ENCODE measurements around the gene SENP7. TPM values are rescaled to one million over a fixed set of nuclear protein-coding genes. Genes with fewer than 3 reads are reported as not detected.
"Not testable (repeated sequence)": the region's sequence is repeated elsewhere in the genome, so short reads cannot be mapped to it uniquely, and the experiment has no call there.

SENP7 gene
- total RNA-seq, 4 donors from 2014 or later: 8.8 to 52.5 (median 15.1) TPM

DNA sequence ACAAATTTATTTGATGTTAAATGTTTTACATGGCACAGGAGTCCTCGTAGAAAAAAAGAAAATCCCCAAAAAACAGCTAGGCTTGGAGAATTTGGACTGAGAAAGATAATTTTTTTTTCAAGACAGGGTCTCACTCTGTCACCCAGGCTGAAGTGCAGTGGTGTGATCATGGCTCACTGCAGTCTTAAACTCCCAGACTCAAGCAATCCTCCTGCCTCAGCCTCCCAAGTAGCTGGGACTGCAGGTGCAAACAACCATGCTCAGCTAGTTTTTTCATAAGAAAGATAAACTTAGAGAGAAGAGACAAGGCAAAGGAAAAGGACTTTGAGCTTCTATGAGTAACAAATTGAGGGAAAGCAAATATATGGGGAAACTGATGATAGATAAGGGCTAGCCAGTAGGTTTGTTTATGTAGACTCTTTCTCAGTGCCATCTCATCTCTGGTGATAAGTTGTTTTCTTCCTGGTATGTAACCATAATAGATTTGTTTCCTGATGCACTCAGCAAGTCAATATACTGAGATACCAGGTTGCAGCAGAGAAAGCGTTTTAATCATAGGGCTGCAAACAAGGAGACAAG, 35.6 kb upstream of the SENP7 start:
- no peak for DNase-seq (ENCODE audit: low spot score)
- ATAC-seq (ENCODE audit: low FRiP score): no peak
- TF ChIP-seq, protein P1, sequence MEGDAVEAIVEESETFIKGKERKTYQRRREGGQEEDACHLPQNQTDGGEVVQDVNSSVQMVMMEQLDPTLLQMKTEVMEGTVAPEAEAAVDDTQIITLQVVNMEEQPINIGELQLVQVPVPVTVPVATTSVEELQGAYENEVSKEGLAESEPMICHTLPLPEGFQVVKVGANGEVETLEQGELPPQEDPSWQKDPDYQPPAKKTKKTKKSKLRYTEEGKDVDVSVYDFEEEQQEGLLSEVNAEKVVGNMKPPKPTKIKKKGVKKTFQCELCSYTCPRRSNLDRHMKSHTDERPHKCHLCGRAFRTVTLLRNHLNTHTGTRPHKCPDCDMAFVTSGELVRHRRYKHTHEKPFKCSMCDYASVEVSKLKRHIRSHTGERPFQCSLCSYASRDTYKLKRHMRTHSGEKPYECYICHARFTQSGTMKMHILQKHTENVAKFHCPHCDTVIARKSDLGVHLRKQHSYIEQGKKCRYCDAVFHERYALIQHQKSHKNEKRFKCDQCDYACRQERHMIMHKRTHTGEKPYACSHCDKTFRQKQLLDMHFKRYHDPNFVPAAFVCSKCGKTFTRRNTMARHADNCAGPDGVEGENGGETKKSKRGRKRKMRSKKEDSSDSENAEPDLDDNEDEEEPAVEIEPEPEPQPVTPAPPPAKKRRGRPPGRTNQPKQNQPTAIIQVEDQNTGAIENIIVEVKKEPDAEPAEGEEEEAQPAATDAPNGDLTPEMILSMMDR (IDR thresholded peaks at IDR 0.05): no peak

DNA sequence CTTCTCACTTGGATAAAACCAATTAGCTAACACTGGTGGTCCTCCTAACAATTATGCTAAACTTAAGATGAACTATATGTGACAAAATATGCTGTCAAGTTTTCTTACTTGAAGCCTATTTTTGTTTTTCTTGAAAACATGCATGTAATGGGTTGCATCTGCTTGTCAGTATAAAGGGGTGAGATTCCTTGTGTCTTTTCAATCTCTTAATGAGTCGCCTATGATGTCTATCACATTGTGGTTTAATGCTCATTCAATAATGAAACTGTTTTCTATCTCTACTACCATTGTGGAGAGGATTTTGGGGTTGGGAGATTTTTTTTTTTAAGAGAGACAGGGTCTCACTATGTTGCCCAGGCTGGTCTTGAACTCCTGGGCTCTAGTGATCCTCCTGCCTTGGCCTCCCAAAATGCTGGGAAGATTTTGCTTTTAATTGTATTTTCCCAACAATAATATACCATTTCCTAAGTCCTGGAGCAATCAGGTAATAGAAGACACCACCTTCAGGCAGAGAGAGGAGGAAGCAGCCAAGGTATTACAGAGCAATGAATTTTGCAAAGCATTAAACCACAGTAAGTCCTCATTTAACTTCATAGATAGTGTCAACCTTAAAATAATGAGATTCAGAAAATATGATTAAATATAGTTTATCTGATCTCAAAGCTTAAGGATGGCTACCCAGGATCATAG, 31.3 kb upstream of the SENP7 start:
- TF ChIP-seq, protein P1 (IDR thresholded peaks at IDR 0.05): no peak
- no peak for DNase-seq (ENCODE audit: low spot score)
- ATAC-seq (ENCODE audit: low FRiP score): no peak

DNA sequence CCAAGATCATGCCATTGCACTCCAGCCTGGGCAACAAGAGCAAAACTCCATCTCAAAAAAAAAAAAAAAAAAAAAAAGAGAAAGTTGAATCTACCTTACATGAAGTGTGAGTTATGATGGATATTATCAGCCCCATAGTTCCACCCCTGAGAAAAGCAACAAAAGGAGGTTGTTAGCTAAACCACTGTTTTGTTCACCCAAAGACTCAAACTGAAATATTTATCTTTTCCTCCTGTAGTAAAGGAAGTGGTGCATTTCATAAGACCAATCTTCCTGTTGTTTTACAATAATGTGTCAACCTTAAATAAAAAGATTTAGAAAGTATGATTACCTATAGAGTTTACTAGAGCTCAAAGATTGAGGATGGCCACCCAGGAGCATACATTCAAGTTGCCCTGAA, 29.9 kb upstream of the SENP7 start:
- ATAC-seq (ENCODE audit: low FRiP score): no peak
- DNase-seq (ENCODE audit: low spot score): no peak
- TF ChIP-seq, protein P1 (IDR thresholded peaks at IDR 0.05): no peak

DNA sequence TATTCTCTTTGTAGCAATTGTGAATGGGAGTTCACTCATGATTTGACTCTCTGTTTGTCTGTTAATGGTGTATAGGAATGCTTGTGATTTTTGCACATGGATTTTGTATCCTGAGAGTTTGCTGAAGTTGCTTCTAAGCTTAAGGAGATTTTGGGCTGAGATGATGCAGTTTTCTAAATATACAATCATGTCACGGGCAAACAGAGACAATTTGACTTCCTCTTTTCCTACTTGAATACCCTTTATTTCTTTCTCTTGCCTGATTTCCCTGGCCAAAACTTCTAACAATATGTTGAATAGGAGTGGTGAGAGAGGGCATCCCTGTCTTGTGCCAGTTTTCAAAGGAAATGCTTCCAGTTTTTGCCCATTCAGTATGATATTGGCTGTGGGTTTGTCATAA, 23.9 kb upstream of the SENP7 start:
- not testable (repeated sequence) for DNase-seq (ENCODE audit: low spot score); ATAC-seq (ENCODE audit: low FRiP score)

DNA sequence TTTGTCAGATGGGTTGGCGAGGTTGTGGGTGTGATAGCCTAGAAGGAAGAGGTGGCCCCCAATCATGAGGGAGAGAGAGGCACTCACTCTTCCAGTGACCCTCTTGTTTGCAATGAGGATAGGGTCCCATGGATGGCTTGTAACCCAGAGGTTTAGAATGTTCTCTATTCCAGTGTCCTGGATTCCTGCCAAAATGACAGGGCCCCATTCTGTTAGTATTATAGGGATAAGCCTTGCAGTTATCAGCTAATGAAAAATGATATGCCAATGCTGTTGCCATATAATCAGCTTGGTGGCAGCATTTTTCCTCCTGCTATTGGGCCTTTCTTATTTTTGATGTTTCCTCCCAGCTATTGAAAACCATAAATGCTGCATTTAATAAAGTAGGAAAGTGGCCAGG, 23.3 kb upstream of the SENP7 start:
- DNase-seq (ENCODE audit: low spot score): no peak
- TF ChIP-seq, protein P1 (IDR thresholded peaks at IDR 0.05): no peak
- ATAC-seq (ENCODE audit: low FRiP score): no peak

DNA sequence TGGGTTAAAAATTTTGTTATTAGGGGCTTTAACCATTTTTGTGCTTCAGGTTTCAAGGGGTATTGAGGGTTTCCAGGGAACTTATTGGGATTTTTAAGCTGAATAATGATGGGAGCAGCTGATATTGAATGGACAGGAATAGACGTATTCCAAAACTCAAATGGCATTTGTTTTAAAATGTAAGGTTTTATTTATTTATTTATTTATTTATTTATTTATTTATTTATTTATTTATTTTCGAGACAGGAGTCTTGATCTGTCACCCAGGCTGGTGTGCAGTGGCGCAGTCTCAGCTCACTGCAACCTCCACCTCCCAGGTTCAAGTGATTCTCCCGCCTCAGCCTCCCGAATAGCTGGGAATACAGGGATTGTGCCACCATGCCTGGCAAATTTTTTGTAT, 22.2 kb upstream of the SENP7 start:
- ATAC-seq (ENCODE audit: low FRiP score) (no peak), DNase-seq (ENCODE audit: low spot score) (no peak)
- TF ChIP-seq, protein P1 (IDR thresholded peaks at IDR 0.05): no peak

DNA sequence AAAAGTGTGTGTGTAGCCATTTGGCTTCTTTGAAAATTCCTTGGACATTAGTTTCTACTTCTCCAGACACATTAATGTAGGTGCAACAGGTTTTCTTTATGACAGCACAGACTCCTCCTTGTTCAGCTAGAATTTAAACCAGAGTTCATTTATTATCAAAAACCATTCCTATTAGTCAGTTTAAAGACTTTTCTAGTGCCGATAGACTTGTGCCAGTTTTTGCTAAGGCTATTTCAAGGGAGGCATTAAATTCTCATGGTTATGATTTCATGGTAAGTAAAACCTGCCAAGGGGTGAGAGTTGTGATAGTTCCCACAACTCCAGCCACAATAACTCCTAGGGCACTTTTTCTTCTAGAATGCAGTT, 20.6 kb upstream of the SENP7 start:
- ATAC-seq (ENCODE audit: low FRiP score) (peak; percentile 83), DNase-seq (ENCODE audit: low spot score) (no peak)
- TF ChIP-seq, protein P1 (IDR thresholded peaks at IDR 0.05): no peak
